Measurements from ENCODE around the gene POLR2F. TPM values are rescaled to one million over a fixed set of nuclear protein-coding genes. Genes with fewer than 3 reads are reported as not detected.

The POLR2F gene
- total RNA-seq, 2 donors from 2014 or later, result 37.9 to 93.1 TPM

- no peak overlapping the region for H3K27ac ChIP-seq
- TF ChIP-seq CTCF (IDR thresholded peaks at IDR 0.05), result no peak
- H3K27me3 ChIP-seq (replicated peaks; ENCODE audit: insufficient read depth), result no peaks in the 10 kb centered on the region
- no peaks in the 10 kb centered on the region for H3K4me1 ChIP-seq (ENCODE audit: control insufficient read depth in 1 of 2, low read depth in 2 of 2)
- no peak overlapping the region for H3K4me3 ChIP-seq
- DNase-seq (ENCODE audit: low spot score), result no peak
- H3K36me3 ChIP-seq, result no peaks in the 10 kb centered on the region
- no peaks in the 10 kb centered on the region for H3K9me3 ChIP-seq
- no peak for ATAC-seq (ENCODE audit: insufficient number of reproducible peaks, low FRiP score, low read depth)
Measured at GRCh38 chr22:38005943-38006342, 52.4 kb downstream of the POLR2F start.

GRCh38 chr22:38006906-38007305, 53.4 kb downstream of the POLR2F start:
- Histone ChIP-seq H3K9me3 (no peaks in the 10 kb centered on the region), H3K36me3 (no peaks in the 10 kb centered on the region), H3K4me1 (ENCODE audit: control insufficient read depth in 1 of 2, low read depth in 2 of 2) (no peaks in the 10 kb centered on the region), H3K27me3 (replicated peaks; ENCODE audit: insufficient read depth) (no peaks in the 10 kb centered on the region), H3K4me3 (no peak overlapping the region), H3K27ac (no peak overlapping the region)
- no peak for TF ChIP-seq CTCF (IDR thresholded peaks at IDR 0.05)
- DNase-seq (ENCODE audit: low spot score), result no peak
- no peak for ATAC-seq (ENCODE audit: insufficient number of reproducible peaks, low FRiP score, low read depth)

- Histone ChIP-seq H3K36me3 (no peaks in the 10 kb centered on the region), H3K27me3 (replicated peaks; ENCODE audit: insufficient read depth) (no peaks in the 10 kb centered on the region), H3K4me1 (ENCODE audit: control insufficient read depth in 1 of 2, low read depth in 2 of 2) (no peaks in the 10 kb centered on the region), H3K27ac (no peak overlapping the region), H3K4me3 (no peak overlapping the region), H3K9me3 (no peaks in the 10 kb centered on the region)
- DNase-seq (ENCODE audit: low spot score) (no peak), ATAC-seq (ENCODE audit: insufficient number of reproducible peaks, low FRiP score, low read depth) (no peak)
- TF ChIP-seq CTCF (IDR thresholded peaks at IDR 0.05), result no peak
Measured at GRCh38 chr22:38007330-38007902, 53.9 kb downstream of the POLR2F start.

DNA sequence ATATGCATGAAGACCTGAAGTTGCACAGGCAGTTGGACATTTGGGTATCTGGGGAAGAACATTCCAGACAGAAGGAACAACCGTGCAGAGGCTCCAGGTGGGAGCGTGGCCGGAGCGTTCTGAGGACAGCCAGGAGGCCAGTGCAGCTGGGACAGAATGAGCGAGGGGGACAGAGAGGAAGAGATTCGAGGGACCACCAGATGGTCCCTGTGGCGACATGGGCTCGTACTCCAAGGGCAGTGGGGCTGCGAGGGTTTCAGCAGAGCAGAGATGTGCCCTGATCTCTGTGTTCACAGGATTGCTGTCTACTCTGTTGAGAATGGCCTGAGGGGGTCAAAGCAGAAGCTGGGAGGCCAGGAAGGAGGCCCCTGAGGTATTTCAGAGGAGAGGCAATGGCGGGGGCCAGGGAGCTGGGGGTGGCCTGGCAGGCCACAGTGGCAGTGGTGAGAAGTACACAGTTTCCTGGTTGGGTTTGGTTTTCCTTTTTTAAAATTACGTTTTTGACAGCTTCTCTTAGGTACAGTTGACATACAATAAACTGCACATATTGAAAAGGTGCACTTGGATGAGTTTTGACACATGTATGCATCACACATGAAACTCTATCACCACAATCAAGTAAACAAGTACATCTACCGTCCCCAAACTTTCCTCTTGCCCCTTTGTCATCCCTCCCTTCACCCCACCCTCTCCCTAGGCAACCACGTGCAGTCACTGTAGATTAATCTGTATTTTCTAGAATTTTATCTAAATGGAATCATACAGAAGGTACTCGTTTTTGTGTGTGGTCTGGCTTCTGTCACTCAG, 55.7 kb downstream of the POLR2F start:
- Histone ChIP-seq H3K36me3 (no peaks in the 10 kb centered on the region), H3K27me3 (replicated peaks; ENCODE audit: insufficient read depth) (no peaks in the 10 kb centered on the region), H3K4me1 (ENCODE audit: control insufficient read depth in 1 of 2, low read depth in 2 of 2) (no peaks in the 10 kb centered on the region), H3K9me3 (no peaks in the 10 kb centered on the region), H3K27ac (no peak overlapping the region), H3K4me3 (no peak overlapping the region)
- no peak for TF ChIP-seq CTCF (IDR thresholded peaks at IDR 0.05)
- no peak for DNase-seq (ENCODE audit: low spot score)
- ATAC-seq (ENCODE audit: insufficient number of reproducible peaks, low FRiP score, low read depth), result no peak

GRCh38 chr22:38012604-38013072, 59.1 kb downstream of the POLR2F start:
- no peak for ATAC-seq (ENCODE audit: insufficient number of reproducible peaks, low FRiP score, low read depth)
- no peaks in the 10 kb centered on the region for H3K9me3 ChIP-seq
- H3K27me3 ChIP-seq (replicated peaks; ENCODE audit: insufficient read depth), result no peaks in the 10 kb centered on the region
- H3K4me1 ChIP-seq (ENCODE audit: control insufficient read depth in 1 of 2, low read depth in 2 of 2), result peaks cover 7 to 13% of the 10 kb centered on the region in 2 donors
- no peaks in the 10 kb centered on the region for H3K36me3 ChIP-seq
- H3K27ac ChIP-seq, result no peak overlapping the region
- DNase-seq (ENCODE audit: low spot score), result no peak
- no peak overlapping the region for H3K4me3 ChIP-seq
- TF ChIP-seq CTCF (IDR thresholded peaks at IDR 0.05), result no peak
